Stomach smooth muscle (tissue), 2 donors: ENCODE measurements around the gene GCLC.
A peak's percentile ranks its signal among the peaks of the same experiment; 100 is the strongest.
"Not testable (repeated sequence)": the region's sequence is repeated elsewhere in the genome, so short reads cannot be mapped to it uniquely, and the experiment has no call there.

Source experiments
- H3K27ac ChIP-seq: one replicate; pipeline ENCODE4 v1.7.0; 2013; ENCODE audit warnings: mild to moderate bottlenecking, low read length, inconsistent platforms
- H3K27me3 ChIP-seq, 2 donors: one replicate each; pipeline ENCODE4 v1.7.0; 2013; ENCODE audit warnings: low read length in 2 of 2; ENCODE audit not compliant: insufficient read depth in 2 of 2, control insufficient read depth in 1 of 2
- H3K36me3 ChIP-seq, 2 donors: one replicate each; pipeline ENCODE4 v1.7.0; 2013; ENCODE audit warnings: low read length in 2 of 2; ENCODE audit not compliant: control insufficient read depth in 2 of 2, insufficient read depth in 2 of 2
- H3K4me1 ChIP-seq: one replicate; pipeline ENCODE4 v1.7.0; 2013; ENCODE audit warnings: low read length; ENCODE audit not compliant: control insufficient read depth, insufficient read depth
- H3K4me3 ChIP-seq, 2 donors: one replicate each; pipeline ENCODE4 v1.7.0; 2013; ENCODE audit warnings: low read length in 2 of 2
- H3K9ac ChIP-seq, 2 donors: one replicate each; pipeline ENCODE4 v1.7.0; 2013; ENCODE audit warnings: low read length in 2 of 2, mild to moderate bottlenecking in 1 of 2
- H3K9me3 ChIP-seq, 2 donors: one replicate each; pipeline ENCODE4 v1.7.0; 2013; ENCODE audit warnings: low read length in 2 of 2; ENCODE audit not compliant: control insufficient read depth in 2 of 2
- donor health status: healthy.
- donor health status: Pancreatic carcinoma.

The GCLC gene

DNA sequence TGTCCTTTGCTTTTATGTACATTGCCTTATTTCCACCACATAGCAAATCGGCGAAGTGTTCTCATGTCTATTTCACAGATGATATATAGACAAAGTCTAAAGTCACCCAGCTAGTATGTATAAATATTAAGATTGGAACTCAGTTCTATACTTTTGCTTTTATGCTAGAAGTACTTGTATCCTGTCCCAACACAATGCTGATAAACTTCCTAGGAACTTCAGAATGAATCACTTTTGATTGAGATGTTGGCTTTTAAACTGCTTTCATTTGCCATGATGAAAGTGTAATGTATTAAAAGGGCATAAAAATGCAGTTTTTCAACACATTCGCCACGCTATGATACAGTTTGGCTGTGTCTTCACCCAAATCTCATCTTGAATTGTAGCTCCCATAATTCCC lies 50.8 kb downstream of the GCLC start:
- Histone ChIP-seq H3K4me3 (no peak overlapping the region), H3K27ac (no peak overlapping the region), H3K27me3 (no peaks in the 10 kb centered on the region), H3K9me3 (no peaks in the 10 kb centered on the region), H3K4me1 (peaks cover 8% of the 10 kb centered on the region), H3K36me3 (peaks cover 0 to 7% of the 10 kb centered on the region in 2 donors), H3K9ac (no peak overlapping the region)

GRCh38 chr6:53493635-53494025 lies 51.3 kb downstream of the GCLC start:
- Histone ChIP-seq H3K4me3 (peak overlapping the region in 1 of 2 donors; percentile 64), H3K27me3 (no peaks in the 10 kb centered on the region), H3K36me3 (peaks cover 0 to 3% of the 10 kb centered on the region in 2 donors), H3K9ac (no peak overlapping the region), H3K9me3 (no peaks in the 10 kb centered on the region), H3K4me1 (peaks cover 8% of the 10 kb centered on the region), H3K27ac (no peak overlapping the region)

GRCh38 chr6:53492860-53493634 lies 51.9 kb downstream of the GCLC start:
- peaks cover 8% of the 10 kb centered on the region for H3K4me1 ChIP-seq
- no peak overlapping the region for H3K27ac ChIP-seq
- no peaks in the 10 kb centered on the region for H3K36me3 ChIP-seq
- no peaks in the 10 kb centered on the region for H3K9me3 ChIP-seq
- H3K27me3 ChIP-seq: no peaks in the 10 kb centered on the region
- peak overlapping the region in 1 of 2 donors; percentile 64 for H3K4me3 ChIP-seq
- no peak overlapping the region for H3K9ac ChIP-seq

DNA sequence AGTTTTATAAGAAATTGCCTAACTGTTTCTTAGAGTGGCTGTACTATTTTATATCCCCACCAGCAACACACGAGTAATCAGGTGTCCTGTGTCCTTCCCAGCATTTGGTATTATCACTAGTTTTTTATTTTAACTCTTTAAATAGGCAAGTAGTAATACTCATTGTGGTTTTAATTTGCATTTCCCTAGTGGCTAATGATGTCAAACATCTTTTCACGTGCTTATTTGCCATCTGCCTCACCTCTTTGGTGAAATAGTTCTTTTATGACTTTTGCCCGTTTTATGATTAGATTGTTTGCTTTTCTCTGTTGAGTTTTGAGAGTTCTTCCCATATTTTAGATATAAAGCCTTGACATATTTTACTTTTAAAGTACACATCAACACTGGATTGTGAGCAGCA lies 57.8 kb downstream of the GCLC start:
- no peaks in the 10 kb centered on the region for H3K4me1 ChIP-seq
- no peak overlapping the region for H3K9ac ChIP-seq
- H3K9me3 ChIP-seq: no peaks in the 10 kb centered on the region
- no peak overlapping the region for H3K4me3 ChIP-seq
- no peak overlapping the region for H3K27ac ChIP-seq
- no peaks in the 10 kb centered on the region for H3K27me3 ChIP-seq
- no peaks in the 10 kb centered on the region for H3K36me3 ChIP-seq

DNA sequence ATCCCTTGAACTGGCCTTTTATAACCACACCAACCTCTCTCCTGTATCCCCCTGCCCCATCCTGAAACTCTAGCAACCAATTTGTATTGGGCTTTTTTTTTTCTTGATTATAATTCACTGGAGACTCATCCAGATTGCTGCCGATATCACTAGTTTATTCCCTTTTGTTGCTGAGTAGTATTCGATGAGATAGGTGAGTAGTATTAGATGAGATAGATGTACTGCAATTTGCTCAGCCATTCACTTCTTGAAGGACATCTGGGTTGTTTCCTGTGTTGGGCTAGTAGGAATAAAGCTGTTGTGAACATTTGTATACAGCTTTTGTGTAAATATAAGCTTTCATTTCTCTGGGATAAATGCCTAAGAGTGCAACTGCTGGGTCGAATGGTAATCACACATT lies 58.2 kb downstream of the GCLC start:
- Histone ChIP-seq H3K9me3 (no peaks in the 10 kb centered on the region), H3K9ac (no peak overlapping the region), H3K4me3 (no peak overlapping the region), H3K27ac (no peak overlapping the region), H3K27me3 (no peaks in the 10 kb centered on the region), H3K36me3 (no peaks in the 10 kb centered on the region), H3K4me1 (no peaks in the 10 kb centered on the region)

DNA sequence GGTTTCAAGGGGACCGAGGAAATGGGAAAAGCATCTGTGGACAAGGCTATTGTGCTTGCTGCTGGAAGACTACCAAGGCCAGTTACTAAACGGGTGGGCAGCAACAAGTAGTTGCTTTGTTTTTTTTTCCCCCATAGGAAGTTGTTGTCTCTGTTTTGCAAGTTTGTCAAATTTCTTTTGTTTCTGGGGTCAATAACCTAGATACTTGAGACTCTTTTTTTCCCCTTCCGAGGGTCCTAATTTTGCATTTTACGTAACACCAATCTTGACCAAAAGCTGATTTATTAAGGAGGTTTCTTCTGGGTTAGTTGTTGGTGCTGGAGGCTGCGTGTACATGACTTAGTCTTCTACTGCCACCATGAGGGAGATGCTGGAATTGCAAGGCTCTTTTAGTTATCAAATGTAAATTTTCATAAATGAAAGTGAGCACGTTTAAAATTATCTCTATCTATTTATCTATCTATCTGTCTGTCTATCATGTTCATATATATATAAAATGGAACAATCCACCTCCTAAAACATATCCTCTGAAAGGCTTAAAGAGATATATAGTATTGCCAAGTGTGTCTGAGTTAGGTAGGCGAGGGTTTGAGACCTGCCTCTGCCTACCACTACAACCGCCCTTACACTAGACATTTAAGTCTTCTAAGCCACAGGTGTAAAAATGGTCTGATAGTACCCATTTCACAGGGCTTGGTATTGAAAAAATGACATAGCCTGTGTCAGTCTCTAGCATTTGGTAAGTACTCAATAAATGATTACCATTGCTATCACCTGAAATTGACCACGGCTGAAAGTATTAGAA lies 60.2 kb downstream of the GCLC start:
- no peak overlapping the region for H3K9ac ChIP-seq
- H3K4me3 ChIP-seq: no peak overlapping the region
- no peak overlapping the region for H3K27ac ChIP-seq
- no peaks in the 10 kb centered on the region for H3K9me3 ChIP-seq
- H3K27me3 ChIP-seq: no peaks in the 10 kb centered on the region
- H3K36me3 ChIP-seq: no peaks in the 10 kb centered on the region
- H3K4me1 ChIP-seq: no peaks in the 10 kb centered on the region

DNA sequence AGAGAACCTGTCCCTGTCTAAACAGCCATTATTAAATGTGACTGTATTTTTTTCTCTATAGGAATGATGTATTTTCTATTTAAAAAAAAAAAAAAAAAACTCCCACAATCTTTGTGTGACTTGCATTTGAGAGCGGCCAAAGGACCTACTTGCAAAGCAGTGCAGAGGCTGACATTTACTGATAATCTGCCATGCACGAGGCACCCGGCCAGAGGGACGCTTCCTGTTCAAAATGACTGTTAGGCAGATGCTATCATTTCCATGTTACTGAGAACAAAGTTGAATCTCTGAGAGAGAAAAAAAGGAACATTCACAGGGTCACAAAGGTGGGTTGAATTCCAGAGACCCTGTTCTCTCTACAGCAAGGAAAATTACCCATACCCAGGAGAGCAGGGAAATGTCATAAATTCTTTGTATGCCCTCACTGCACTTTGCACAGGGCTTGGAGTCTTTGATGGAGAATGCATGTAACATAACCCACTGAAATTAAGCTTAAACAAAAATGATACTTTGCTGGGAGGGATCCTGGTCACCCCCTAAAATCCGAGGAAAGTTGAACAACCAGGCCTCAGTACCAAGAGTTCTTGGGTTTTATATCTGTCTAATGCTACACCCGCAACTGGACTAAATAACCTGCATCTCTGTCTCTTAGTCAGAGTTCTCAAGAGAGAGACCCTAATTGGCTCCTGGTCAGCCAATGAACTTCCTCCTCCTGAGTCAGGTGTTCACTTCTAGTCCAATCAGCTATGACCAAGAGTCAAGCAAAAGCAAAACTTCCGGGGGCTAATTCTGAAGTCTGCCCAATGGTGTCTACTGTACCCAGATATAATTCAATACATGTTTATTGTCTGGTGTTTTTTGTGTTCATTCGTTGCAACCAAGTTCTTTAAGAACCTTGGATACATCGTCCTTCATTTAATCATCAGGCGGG lies 61.2 kb downstream of the GCLC start:
- Histone ChIP-seq H3K9ac (no peak overlapping the region), H3K27me3 (no peaks in the 10 kb centered on the region), H3K9me3 (no peaks in the 10 kb centered on the region), H3K4me3 (no peak overlapping the region), H3K4me1 (no peaks in the 10 kb centered on the region), H3K27ac (no peak overlapping the region), H3K36me3 (no peaks in the 10 kb centered on the region)

- H3K36me3 ChIP-seq: no peaks in the 10 kb centered on the region
- no peak overlapping the region for H3K27ac ChIP-seq
- H3K9me3 ChIP-seq: no peaks in the 10 kb centered on the region
- H3K4me3 ChIP-seq: no peak overlapping the region
- no peaks in the 10 kb centered on the region for H3K4me1 ChIP-seq
- no peak overlapping the region for H3K9ac ChIP-seq
- H3K27me3 ChIP-seq: no peaks in the 10 kb centered on the region
These were observed 63.6 kb downstream of the GCLC start for GRCh38 chr6:53481323-53481722.

- not testable (repeated sequence) for H3K9me3 ChIP-seq, H3K9ac ChIP-seq, H3K4me3 ChIP-seq, H3K4me1 ChIP-seq, H3K27me3 ChIP-seq, H3K36me3 ChIP-seq, H3K27ac ChIP-seq
These were observed 64.1 kb downstream of the GCLC start for GRCh38 chr6:53480774-53481173.

DNA sequence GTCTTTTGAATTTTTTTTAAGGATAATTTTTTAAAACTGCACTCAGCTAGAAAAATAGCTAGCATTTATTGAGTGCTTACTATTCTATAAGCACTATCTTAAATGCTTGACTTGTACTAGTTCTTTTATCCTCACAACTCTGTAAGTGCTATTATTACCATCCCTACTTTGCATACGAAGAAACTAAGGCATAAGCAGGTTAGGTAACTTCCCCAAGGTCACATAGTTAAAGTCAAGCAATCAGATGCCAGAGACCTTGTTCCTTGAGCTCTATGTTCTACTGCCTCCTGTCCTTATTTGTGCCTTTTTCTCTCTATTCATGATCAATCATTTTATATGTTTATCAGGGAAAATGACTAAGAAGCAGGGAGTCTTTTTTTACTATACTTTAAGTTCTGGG lies 65.0 kb downstream of the GCLC start:
- Histone ChIP-seq H3K27me3 (no peaks in the 10 kb centered on the region), H3K4me3 (no peak overlapping the region), H3K4me1 (no peaks in the 10 kb centered on the region), H3K36me3 (no peaks in the 10 kb centered on the region), H3K9me3 (no peaks in the 10 kb centered on the region), H3K27ac (no peak overlapping the region), H3K9ac (no peak overlapping the region)
